HepG2 (cell line): Measurements from ENCODE around the gene CAPZB. TPM values are rescaled to one million over a fixed set of nuclear protein-coding genes. Genes with fewer than 3 reads are reported as not detected.

Source experiments
- CHD4 ChIP-seq: fragments of 200-600 bp; sonication (generic); IDR thresholded peaks from 2 replicates; pipeline ENCODE4 v1.7.0; 2017; ENCODE audit warnings: mild to moderate bottlenecking, low read length, borderline replicate concordance
- HIVEP1 ChIP-seq: sonication (generic); formaldehyde crosslinking; IDR thresholded peaks from 2 replicates; pipeline ENCODE4 v1.4.0; 2020; ENCODE audit warnings: mild to moderate bottlenecking, missing genetic modification reagents
- KAT7 ChIP-seq: IDR thresholded peaks from 2 replicates; pipeline ENCODE4 v1.6.1; 2018; ENCODE audit warnings: borderline replicate concordance, missing compliant biosample characterization
- ZBTB7A ChIP-seq: sonication (generic); formaldehyde crosslinking; IDR thresholded peaks from 2 replicates; pipeline ENCODE4 v1.8.0; 2022; ENCODE audit warnings: mild to moderate bottlenecking, missing genetic modification reagents
- polyA plus RNA-seq, 8 experiments: library from polyadenylated mRNA; depleted of rRNA in 3 of 8; stranded (reverse) in 7 of 8; unstranded in 1 of 8; fragments of >200 nt; fragmentation: Illumina TruSeq in 4 of 8; extraction: Trizol in 4 of 8; gene quantifications; 2 replicates each; pipeline versions ENCODE4 v1.2.1 to v1.2.3, GENCODE V29; 2011 to 2016; ENCODE audit warnings: low read depth in 4 of 8, missing spikeins in 1 of 8, mixed read lengths in 1 of 8; ENCODE audit not compliant: insufficient read depth in 1 of 8
- total RNA-seq, 5 experiments: library from RNA; depleted of rRNA; stranded (reverse); fragments of >200 nt; fragmentation: Illumina TruSeq; extraction: Trizol; gene quantifications; 2 replicates each; pipeline ENCODE4 v1.2.3, GENCODE V29; 2016; ENCODE audit warnings: low read depth in 1 of 5
- TF ChIP-seq, protein P1 (sequence below): sonication (generic); formaldehyde crosslinking; IDR thresholded peaks from 2 replicates; pipeline ENCODE4 v1.5.1; 2020; ENCODE audit warnings: mild to moderate bottlenecking, missing genetic modification reagents, moderate library complexity
- TF ChIP-seq, protein P2 (sequence below): sonication (generic); formaldehyde crosslinking; IDR thresholded peaks from 2 replicates; pipeline ENCODE4 v1.4.0; 2020; ENCODE audit warnings: mild to moderate bottlenecking, missing genetic modification reagents
- TF ChIP-seq, protein P3 (sequence below): sonication (generic); formaldehyde crosslinking; IDR thresholded peaks from 2 replicates; pipeline ENCODE4 v1.4.0; 2020; ENCODE audit warnings: missing genetic modification reagents
- TF ChIP-seq, protein P4 (sequence below): IDR thresholded peaks from 2 replicates; pipeline ENCODE4 v1.6.1; 2012; ENCODE audit warnings: low read length, improper control_type of control experiment

CAPZB gene
- total and polyA plus RNA-seq, 2 of the 13 experiments (the other 11 are each of a cell fraction or from before 2014, with no cell fraction given), result 58.9 to 76.9 TPM

DNA sequence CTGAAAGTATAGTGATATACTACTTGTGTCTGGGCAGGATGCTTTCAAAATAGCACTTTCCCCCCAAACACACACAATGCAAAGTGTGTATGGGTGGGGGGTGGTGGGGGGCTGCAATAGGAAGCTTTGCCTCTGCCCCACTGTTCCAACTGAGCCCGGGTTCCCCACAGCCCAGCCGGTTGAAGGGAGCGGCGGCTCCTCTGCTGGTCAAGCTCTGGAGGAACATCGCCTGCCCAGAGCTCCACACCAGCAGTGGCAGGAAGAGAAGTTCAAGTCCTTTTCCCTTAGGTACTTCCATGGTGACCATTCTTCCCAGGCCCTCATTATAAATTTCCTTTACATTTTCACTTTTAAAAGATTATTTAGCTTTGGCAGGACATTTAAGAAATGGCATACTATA lies 74.9 kb downstream of the CAPZB start (continued):
- TF ChIP-seq, protein P1, sequence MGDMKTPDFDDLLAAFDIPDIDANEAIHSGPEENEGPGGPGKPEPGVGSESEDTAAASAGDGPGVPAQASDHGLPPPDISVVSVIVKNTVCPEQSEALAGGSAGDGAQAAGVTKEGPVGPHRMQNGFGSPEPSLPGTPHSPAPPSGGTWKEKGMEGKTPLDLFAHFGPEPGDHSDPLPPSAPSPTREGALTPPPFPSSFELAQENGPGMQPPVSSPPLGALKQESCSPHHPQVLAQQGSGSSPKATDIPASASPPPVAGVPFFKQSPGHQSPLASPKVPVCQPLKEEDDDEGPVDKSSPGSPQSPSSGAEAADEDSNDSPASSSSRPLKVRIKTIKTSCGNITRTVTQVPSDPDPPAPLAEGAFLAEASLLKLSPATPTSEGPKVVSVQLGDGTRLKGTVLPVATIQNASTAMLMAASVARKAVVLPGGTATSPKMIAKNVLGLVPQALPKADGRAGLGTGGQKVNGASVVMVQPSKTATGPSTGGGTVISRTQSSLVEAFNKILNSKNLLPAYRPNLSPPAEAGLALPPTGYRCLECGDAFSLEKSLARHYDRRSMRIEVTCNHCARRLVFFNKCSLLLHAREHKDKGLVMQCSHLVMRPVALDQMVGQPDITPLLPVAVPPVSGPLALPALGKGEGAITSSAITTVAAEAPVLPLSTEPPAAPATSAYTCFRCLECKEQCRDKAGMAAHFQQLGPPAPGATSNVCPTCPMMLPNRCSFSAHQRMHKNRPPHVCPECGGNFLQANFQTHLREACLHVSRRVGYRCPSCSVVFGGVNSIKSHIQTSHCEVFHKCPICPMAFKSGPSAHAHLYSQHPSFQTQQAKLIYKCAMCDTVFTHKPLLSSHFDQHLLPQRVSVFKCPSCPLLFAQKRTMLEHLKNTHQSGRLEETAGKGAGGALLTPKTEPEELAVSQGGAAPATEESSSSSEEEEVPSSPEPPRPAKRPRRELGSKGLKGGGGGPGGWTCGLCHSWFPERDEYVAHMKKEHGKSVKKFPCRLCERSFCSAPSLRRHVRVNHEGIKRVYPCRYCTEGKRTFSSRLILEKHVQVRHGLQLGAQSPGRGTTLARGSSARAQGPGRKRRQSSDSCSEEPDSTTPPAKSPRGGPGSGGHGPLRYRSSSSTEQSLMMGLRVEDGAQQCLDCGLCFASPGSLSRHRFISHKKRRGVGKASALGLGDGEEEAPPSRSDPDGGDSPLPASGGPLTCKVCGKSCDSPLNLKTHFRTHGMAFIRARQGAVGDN, result peak; percentile 30; the same call in 1 of the 2 replicates
- TF ChIP-seq, protein P2, sequence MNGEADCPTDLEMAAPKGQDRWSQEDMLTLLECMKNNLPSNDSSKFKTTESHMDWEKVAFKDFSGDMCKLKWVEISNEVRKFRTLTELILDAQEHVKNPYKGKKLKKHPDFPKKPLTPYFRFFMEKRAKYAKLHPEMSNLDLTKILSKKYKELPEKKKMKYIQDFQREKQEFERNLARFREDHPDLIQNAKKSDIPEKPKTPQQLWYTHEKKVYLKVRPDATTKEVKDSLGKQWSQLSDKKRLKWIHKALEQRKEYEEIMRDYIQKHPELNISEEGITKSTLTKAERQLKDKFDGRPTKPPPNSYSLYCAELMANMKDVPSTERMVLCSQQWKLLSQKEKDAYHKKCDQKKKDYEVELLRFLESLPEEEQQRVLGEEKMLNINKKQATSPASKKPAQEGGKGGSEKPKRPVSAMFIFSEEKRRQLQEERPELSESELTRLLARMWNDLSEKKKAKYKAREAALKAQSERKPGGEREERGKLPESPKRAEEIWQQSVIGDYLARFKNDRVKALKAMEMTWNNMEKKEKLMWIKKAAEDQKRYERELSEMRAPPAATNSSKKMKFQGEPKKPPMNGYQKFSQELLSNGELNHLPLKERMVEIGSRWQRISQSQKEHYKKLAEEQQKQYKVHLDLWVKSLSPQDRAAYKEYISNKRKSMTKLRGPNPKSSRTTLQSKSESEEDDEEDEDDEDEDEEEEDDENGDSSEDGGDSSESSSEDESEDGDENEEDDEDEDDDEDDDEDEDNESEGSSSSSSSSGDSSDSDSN (CRISPR knock-in tag), result 0 out of 2 replicates have a peak, but pooled peaks have one; percentile 24
- TF ChIP-seq, protein P3, sequence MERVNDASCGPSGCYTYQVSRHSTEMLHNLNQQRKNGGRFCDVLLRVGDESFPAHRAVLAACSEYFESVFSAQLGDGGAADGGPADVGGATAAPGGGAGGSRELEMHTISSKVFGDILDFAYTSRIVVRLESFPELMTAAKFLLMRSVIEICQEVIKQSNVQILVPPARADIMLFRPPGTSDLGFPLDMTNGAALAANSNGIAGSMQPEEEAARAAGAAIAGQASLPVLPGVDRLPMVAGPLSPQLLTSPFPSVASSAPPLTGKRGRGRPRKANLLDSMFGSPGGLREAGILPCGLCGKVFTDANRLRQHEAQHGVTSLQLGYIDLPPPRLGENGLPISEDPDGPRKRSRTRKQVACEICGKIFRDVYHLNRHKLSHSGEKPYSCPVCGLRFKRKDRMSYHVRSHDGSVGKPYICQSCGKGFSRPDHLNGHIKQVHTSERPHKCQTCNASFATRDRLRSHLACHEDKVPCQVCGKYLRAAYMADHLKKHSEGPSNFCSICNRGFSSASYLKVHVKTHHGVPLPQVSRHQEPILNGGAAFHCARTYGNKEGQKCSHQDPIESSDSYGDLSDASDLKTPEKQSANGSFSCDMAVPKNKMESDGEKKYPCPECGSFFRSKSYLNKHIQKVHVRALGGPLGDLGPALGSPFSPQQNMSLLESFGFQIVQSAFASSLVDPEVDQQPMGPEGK (CRISPR knock-in tag), result peak; percentile 33; the same call in 1 of the 2 replicates
- TF ChIP-seq ZBTB7A (CRISPR knock-in tag), result no peak
- TF ChIP-seq, protein P4, sequence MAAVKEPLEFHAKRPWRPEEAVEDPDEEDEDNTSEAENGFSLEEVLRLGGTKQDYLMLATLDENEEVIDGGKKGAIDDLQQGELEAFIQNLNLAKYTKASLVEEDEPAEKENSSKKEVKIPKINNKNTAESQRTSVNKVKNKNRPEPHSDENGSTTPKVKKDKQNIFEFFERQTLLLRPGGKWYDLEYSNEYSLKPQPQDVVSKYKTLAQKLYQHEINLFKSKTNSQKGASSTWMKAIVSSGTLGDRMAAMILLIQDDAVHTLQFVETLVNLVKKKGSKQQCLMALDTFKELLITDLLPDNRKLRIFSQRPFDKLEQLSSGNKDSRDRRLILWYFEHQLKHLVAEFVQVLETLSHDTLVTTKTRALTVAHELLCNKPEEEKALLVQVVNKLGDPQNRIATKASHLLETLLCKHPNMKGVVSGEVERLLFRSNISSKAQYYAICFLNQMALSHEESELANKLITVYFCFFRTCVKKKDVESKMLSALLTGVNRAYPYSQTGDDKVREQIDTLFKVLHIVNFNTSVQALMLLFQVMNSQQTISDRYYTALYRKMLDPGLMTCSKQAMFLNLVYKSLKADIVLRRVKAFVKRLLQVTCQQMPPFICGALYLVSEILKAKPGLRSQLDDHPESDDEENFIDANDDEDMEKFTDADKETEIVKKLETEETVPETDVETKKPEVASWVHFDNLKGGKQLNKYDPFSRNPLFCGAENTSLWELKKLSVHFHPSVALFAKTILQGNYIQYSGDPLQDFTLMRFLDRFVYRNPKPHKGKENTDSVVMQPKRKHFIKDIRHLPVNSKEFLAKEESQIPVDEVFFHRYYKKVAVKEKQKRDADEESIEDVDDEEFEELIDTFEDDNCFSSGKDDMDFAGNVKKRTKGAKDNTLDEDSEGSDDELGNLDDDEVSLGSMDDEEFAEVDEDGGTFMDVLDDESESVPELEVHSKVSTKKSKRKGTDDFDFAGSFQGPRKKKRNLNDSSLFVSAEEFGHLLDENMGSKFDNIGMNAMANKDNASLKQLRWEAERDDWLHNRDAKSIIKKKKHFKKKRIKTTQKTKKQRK, result no peak
- TF ChIP-seq CHD4, result no peak
- TF ChIP-seq HIVEP1 (CRISPR knock-in tag), result no peak
- no peak for TF ChIP-seq KAT7 (CRISPR knock-in tag)
